ENCODE data around the gene CCDC192.

Gene CCDC192

GRCh38 chr5:127942246-127943060 is 239.3 kb downstream of the CCDC192 start:
- H3K27me3 ChIP-seq (replicated peaks; ENCODE audit: control insufficient read depth, insufficient read depth, low read length), result no peaks in the 10 kb centered on the region
- H3K4me3 ChIP-seq (ENCODE audit: low read length), result no peak overlapping the region
- H3K9me3 ChIP-seq (ENCODE audit: control insufficient read depth, low read length), result no peaks in the 10 kb centered on the region
- H3K9ac ChIP-seq (ENCODE audit: low read length), result no peak overlapping the region
- H3K36me3 ChIP-seq (ENCODE audit: control insufficient read depth, insufficient read depth, low read length, severe bottlenecking), result no peaks in the 10 kb centered on the region
- peak; percentile 33 for DNase-seq (ENCODE audit: low read depth)
- H3K4me1 ChIP-seq (ENCODE audit: control insufficient read depth, insufficient read depth, low read length), result peaks cover 8% of the 10 kb centered on the region

- Histone ChIP-seq H3K27me3 (replicated peaks; ENCODE audit: control insufficient read depth, insufficient read depth, low read length) (no peaks in the 10 kb centered on the region), H3K4me3 (ENCODE audit: low read length) (no peak overlapping the region), H3K9ac (ENCODE audit: low read length) (no peak overlapping the region), H3K9me3 (ENCODE audit: control insufficient read depth, low read length) (no peaks in the 10 kb centered on the region), H3K4me1 (ENCODE audit: control insufficient read depth, insufficient read depth, low read length) (peaks cover 8% of the 10 kb centered on the region), H3K36me3 (ENCODE audit: control insufficient read depth, insufficient read depth, low read length, severe bottlenecking) (no peaks in the 10 kb centered on the region)
- no peak for DNase-seq (ENCODE audit: low read depth)
Observed at GRCh38 chr5:127943061-127943371, 239.8 kb downstream of the CCDC192 start.

DNA sequence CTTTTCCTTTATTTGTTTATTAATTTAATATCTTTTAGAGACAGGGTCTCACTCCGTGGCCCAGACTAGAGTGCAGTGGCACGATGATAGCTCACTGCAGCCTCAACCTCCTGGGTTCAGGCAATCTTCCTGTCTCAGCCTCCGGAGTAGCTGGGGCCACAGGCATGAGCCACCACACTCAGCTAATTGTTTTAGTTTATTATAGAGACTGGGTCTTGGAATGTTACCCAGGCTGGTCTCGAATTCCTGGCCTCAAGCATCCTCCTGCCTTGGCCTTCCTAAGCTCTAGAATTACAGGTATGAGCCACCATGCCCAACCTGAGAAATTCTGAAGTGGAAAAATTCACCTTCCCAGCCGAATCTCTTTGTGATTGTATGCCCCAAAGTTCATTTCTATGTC is 240.9 kb downstream of the CCDC192 start:
- DNase-seq (ENCODE audit: low read depth), result no peak

DNA sequence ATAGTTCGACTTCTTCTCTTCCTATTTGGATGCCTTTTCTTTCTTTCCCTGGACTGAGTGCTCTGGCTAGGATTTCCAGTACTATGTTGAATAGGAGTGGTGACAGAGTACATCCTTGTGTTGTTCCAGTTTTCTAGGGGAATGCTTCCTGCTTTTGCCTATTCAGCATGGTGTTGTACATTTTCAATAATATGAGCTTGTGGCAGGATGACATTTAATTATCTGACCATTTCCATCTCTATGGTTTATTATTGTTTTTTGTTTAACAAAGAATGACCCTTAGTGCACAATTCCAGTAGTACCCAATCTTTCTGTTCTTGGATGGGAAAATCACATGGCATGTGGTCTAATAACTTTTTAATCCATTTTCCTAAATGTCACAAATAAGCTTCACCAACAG is 244.8 kb downstream of the CCDC192 start:
- no peaks in the 10 kb centered on the region for H3K27me3 ChIP-seq (replicated peaks; ENCODE audit: control insufficient read depth, insufficient read depth, low read length)
- peaks cover 5% of the 10 kb centered on the region for H3K36me3 ChIP-seq (ENCODE audit: control insufficient read depth, insufficient read depth, low read length, severe bottlenecking)
- DNase-seq (ENCODE audit: low read depth), result no peak

More for the DNA sequence above, 240.9 kb downstream of the CCDC192 start:
- no peaks in the 10 kb centered on the region for H3K9me3 ChIP-seq (ENCODE audit: control insufficient read depth, low read length)
- H3K27me3 ChIP-seq (replicated peaks; ENCODE audit: control insufficient read depth, insufficient read depth, low read length), result no peaks in the 10 kb centered on the region
- no peak overlapping the region for H3K9ac ChIP-seq (ENCODE audit: low read length)
- no peak overlapping the region for H3K4me3 ChIP-seq (ENCODE audit: low read length)
- peaks cover 4% of the 10 kb centered on the region for H3K4me1 ChIP-seq (ENCODE audit: control insufficient read depth, insufficient read depth, low read length)
- no peaks in the 10 kb centered on the region for H3K36me3 ChIP-seq (ENCODE audit: control insufficient read depth, insufficient read depth, low read length, severe bottlenecking)

GRCh38 chr5:127950707-127951391 is 247.7 kb downstream of the CCDC192 start:
- H3K4me3 ChIP-seq (ENCODE audit: low read length), result no peak overlapping the region
- no peak for DNase-seq (ENCODE audit: low read depth)
- peaks cover 5% of the 10 kb centered on the region for H3K36me3 ChIP-seq (ENCODE audit: control insufficient read depth, insufficient read depth, low read length, severe bottlenecking)
- no peaks in the 10 kb centered on the region for H3K27me3 ChIP-seq (replicated peaks; ENCODE audit: control insufficient read depth, insufficient read depth, low read length)
- H3K9ac ChIP-seq (ENCODE audit: low read length), result no peak overlapping the region
- H3K4me1 ChIP-seq (ENCODE audit: control insufficient read depth, insufficient read depth, low read length), result no peaks in the 10 kb centered on the region
- no peaks in the 10 kb centered on the region for H3K9me3 ChIP-seq (ENCODE audit: control insufficient read depth, low read length)

More for the DNA sequence above, 244.8 kb downstream of the CCDC192 start:
- Histone ChIP-seq H3K4me3 (ENCODE audit: low read length) (no peak overlapping the region), H3K4me1 (ENCODE audit: control insufficient read depth, insufficient read depth, low read length) (no peaks in the 10 kb centered on the region), H3K9ac (ENCODE audit: low read length) (no peak overlapping the region), H3K9me3 (ENCODE audit: control insufficient read depth, low read length) (no peaks in the 10 kb centered on the region)

DNA sequence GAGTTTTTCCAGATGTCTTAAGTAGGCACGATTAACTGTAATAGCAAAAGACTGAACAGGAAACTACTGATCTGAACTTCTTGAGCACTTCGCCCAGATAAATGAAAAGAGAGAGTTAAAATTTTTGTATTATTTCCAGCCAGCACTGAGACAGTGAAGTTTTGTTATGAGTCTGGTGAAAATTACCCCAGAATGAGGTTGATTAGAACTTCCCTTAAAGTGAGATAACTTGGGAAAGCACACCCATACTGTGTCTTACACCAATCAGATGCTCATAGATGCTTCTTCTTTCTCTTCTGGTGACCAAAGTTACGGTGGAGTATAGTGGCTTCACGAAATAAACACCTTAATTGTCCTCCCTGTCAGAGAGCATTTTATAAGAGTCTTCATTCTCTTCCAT is 248.6 kb downstream of the CCDC192 start:
- no peaks in the 10 kb centered on the region for H3K4me1 ChIP-seq (ENCODE audit: control insufficient read depth, insufficient read depth, low read length)
- no peak for DNase-seq (ENCODE audit: low read depth)
- H3K9ac ChIP-seq (ENCODE audit: low read length), result no peak overlapping the region
- H3K4me3 ChIP-seq (ENCODE audit: low read length), result no peak overlapping the region
- no peaks in the 10 kb centered on the region for H3K27me3 ChIP-seq (replicated peaks; ENCODE audit: control insufficient read depth, insufficient read depth, low read length)
- no peaks in the 10 kb centered on the region for H3K9me3 ChIP-seq (ENCODE audit: control insufficient read depth, low read length)
- peaks cover 5% of the 10 kb centered on the region for H3K36me3 ChIP-seq (ENCODE audit: control insufficient read depth, insufficient read depth, low read length, severe bottlenecking)

- Histone ChIP-seq H3K9me3 (ENCODE audit: control insufficient read depth, low read length) (no peaks in the 10 kb centered on the region), H3K4me3 (ENCODE audit: low read length) (no peak overlapping the region), H3K4me1 (ENCODE audit: control insufficient read depth, insufficient read depth, low read length) (no peaks in the 10 kb centered on the region), H3K36me3 (ENCODE audit: control insufficient read depth, insufficient read depth, low read length, severe bottlenecking) (no peaks in the 10 kb centered on the region), H3K27me3 (replicated peaks; ENCODE audit: control insufficient read depth, insufficient read depth, low read length) (no peaks in the 10 kb centered on the region), H3K9ac (ENCODE audit: low read length) (no peak overlapping the region)
- peak; percentile 28 for DNase-seq (ENCODE audit: low read depth)
Observed at GRCh38 chr5:127957183-127957582, 254.0 kb downstream of the CCDC192 start.

- Histone ChIP-seq H3K9me3 (ENCODE audit: control insufficient read depth, low read length) (no peaks in the 10 kb centered on the region), H3K9ac (ENCODE audit: low read length) (no peak overlapping the region), H3K36me3 (ENCODE audit: control insufficient read depth, insufficient read depth, low read length, severe bottlenecking) (no peaks in the 10 kb centered on the region), H3K4me3 (ENCODE audit: low read length) (no peak overlapping the region), H3K4me1 (ENCODE audit: control insufficient read depth, insufficient read depth, low read length) (no peaks in the 10 kb centered on the region), H3K27me3 (replicated peaks; ENCODE audit: control insufficient read depth, insufficient read depth, low read length) (no peaks in the 10 kb centered on the region)
- no peak for DNase-seq (ENCODE audit: low read depth)
Observed at GRCh38 chr5:127957701-127958239, 254.6 kb downstream of the CCDC192 start.

DNA sequence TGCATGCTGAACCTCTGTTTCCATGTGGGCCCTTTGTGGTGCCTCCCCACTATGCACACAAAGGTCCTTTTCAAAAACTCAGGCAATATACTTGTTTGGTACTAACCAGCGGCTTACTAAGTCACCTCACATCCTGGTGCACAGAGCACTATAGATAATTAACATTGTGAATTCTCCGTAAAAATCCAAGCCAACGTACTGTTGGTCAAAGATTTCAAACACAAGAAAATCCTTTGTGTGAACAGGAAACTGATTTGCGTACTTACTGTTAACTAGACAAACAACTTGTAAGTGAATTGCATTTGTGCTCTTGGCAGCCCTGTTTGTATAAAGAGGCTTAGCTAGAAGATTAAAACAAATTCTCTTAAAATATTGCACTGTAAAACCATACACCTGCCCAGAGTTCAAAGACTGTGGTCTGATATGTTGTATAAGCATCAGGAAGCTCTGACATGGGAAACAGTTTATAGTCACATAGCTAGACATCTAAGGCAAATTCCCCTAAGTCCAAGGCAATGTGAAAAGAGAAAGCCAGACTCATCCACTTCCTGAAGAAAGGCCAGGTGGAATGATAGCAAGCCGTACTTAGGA is 255.3 kb downstream of the CCDC192 start:
- Histone ChIP-seq H3K4me1 (ENCODE audit: control insufficient read depth, insufficient read depth, low read length) (no peaks in the 10 kb centered on the region), H3K36me3 (ENCODE audit: control insufficient read depth, insufficient read depth, low read length, severe bottlenecking) (no peaks in the 10 kb centered on the region), H3K4me3 (ENCODE audit: low read length) (no peak overlapping the region), H3K27me3 (replicated peaks; ENCODE audit: control insufficient read depth, insufficient read depth, low read length) (no peaks in the 10 kb centered on the region), H3K9ac (ENCODE audit: low read length) (no peak overlapping the region), H3K9me3 (ENCODE audit: control insufficient read depth, low read length) (no peaks in the 10 kb centered on the region)
- DNase-seq (ENCODE audit: low read depth), result no peak

DNA sequence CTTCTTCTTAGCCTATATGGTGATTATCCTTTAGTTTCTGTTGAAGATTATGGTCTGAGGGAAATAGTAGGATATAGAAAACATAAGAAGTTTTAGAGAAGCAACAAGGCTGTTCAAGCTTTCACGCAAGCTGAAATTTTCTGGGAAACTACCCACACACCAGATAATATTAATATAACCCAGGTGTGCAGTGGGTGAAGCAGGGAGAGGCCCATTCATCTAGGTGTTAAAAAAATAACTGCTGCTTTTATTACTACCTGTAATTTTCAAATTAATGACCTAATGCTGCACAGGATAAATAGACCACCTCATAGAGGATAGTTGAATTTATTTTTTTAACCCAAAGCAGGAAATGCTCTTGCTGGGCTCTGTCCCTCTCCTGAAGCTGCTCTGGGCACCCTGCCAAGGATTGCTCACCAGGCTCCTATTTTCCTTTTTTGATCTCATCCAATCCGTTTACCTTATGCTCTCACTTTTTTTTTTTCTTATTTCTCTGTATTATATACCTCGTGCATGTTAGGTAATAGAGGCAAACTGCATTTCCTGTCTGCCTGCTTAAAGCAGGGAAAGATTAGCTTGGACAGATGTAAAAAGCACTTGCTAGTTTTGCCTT is 256.1 kb downstream of the CCDC192 start:
- H3K36me3 ChIP-seq (ENCODE audit: control insufficient read depth, insufficient read depth, low read length, severe bottlenecking), result no peaks in the 10 kb centered on the region
- no peaks in the 10 kb centered on the region for H3K27me3 ChIP-seq (replicated peaks; ENCODE audit: control insufficient read depth, insufficient read depth, low read length)
- H3K9ac ChIP-seq (ENCODE audit: low read length), result no peak overlapping the region
- H3K9me3 ChIP-seq (ENCODE audit: control insufficient read depth, low read length), result no peaks in the 10 kb centered on the region
- no peak overlapping the region for H3K4me3 ChIP-seq (ENCODE audit: low read length)
- H3K4me1 ChIP-seq (ENCODE audit: control insufficient read depth, insufficient read depth, low read length), result no peaks in the 10 kb centered on the region
- DNase-seq (ENCODE audit: low read depth), result peak; percentile 75

GRCh38 chr5:127960270-127960691 is 257.1 kb downstream of the CCDC192 start:
- no peak overlapping the region for H3K4me3 ChIP-seq (ENCODE audit: low read length)
- H3K27me3 ChIP-seq (replicated peaks; ENCODE audit: control insufficient read depth, insufficient read depth, low read length), result no peaks in the 10 kb centered on the region
- DNase-seq (ENCODE audit: low read depth), result no peak
- H3K36me3 ChIP-seq (ENCODE audit: control insufficient read depth, insufficient read depth, low read length, severe bottlenecking), result no peaks in the 10 kb centered on the region
- H3K9me3 ChIP-seq (ENCODE audit: control insufficient read depth, low read length), result no peaks in the 10 kb centered on the region
- H3K9ac ChIP-seq (ENCODE audit: low read length), result no peak overlapping the region
- no peaks in the 10 kb centered on the region for H3K4me1 ChIP-seq (ENCODE audit: control insufficient read depth, insufficient read depth, low read length)

All from adipocyte (in vitro differentiated cells).